GM18870 (cell line): ENCODE results near the gene SORCS2.

ENCODE experiments used
- ATAC-seq: cut with Tn5 transposase; IDR thresholded peaks from one replicate; pipeline ENCODE4 v1.9.1; 2021; ENCODE audit warnings: moderate library complexity; ENCODE audit not compliant: unreplicated experiment

Gene SORCS2

DNA sequence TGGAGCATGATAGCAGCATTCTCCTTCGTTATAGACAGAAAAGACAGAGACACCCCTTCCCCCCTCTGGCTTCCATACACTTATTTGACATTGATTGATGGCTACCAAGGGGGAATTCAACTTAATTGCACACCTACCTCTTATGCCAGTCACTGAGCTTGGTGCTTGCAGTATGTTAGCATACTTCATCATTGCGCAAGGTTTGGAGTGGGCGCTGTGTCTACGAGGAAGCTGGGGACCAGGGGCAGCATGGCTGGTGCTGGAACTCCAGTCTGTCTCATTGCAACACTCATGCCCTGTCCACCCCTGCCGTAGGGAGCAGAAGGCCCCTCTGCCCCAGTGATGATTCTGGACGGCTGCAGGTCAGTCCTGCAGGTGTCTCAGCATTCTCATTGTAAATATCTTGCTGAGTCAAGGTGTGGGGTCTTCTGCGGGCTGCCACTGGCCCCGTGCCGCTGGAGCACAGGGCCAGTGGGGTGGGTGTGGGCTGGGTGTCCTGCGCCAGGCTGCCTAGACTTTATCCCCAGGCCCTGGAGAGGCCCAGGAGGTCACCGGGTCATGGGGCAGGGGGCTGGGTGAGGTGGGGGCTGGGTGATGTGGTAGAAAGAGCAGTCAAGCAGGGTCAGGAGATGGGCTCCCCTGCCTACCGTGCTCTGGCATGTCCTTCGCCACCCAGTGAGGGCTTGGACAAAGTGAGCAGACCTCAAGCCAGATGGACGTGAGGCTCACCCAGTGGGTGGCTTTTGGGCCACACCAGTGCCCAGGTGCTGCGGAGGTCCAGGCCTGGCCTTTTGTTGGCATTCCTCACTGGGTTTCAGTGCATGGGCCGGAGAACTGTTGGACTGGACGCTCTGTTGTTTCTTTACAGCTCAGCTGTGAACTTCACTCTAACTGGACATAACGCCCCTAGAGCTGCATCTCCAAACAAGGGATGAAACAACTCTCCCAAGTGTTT, 156.9 kb downstream of the SORCS2 start:
- no peak for ATAC-seq

DNA sequence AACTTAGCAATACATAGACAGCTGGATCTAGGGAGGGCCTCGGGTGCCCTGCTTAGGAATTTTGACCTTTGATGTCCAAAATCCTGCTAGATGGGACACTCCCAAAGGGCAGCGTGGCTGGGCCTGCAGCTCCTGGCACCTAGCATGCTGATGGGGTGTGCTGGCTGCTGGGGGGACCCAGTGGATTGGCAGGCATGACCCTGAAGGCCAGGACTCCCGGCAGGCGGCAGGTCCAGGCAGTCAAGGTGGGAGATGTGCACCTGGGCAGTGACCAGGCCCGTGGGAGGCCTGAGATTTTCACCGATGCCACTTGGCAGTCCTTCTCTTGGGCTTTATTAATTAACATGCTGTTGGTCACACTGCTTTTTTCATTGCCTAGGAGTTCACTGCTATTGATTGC, 158.1 kb downstream of the SORCS2 start:
- ATAC-seq = no peak

DNA sequence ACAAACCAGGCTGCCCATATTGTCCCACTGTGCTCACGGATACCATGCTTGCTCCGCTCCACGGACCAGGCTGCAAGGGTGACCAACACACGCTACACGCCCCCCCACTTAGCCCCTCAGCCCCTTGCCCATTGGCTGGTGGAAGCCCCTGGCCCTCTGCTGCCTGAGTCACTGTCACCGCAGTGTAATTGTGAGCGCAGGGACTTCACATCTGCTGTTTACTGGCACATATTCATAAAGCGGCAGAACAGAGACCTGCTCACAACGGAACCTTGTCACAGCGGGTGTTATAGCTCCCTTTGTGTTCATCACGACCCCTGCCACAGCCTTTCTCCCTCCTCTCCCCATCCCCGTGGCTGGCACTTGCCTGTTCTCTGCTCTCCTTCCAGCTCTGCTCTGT, 158.7 kb downstream of the SORCS2 start:
- no peak for ATAC-seq

DNA sequence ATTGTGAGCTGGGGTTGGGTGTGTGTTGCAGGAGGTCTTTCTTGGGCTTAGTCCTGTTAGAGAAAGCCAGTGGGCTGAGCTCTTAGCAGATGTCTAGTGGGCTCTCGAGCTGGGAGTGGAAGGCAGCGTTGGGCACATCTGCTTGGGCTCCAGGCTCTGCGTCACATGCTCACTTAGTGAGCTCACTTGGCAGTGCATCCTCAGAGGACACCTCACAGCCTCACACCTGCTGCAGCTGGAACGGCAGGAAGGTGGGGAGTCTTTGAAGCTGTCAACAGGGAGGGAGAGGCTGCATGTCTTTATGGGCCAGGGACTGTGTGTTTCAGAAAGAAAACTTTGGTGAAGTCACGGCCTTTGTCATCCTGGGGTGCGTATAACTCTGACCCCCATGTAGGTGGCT, 160.1 kb downstream of the SORCS2 start:
- ATAC-seq = no peak

DNA sequence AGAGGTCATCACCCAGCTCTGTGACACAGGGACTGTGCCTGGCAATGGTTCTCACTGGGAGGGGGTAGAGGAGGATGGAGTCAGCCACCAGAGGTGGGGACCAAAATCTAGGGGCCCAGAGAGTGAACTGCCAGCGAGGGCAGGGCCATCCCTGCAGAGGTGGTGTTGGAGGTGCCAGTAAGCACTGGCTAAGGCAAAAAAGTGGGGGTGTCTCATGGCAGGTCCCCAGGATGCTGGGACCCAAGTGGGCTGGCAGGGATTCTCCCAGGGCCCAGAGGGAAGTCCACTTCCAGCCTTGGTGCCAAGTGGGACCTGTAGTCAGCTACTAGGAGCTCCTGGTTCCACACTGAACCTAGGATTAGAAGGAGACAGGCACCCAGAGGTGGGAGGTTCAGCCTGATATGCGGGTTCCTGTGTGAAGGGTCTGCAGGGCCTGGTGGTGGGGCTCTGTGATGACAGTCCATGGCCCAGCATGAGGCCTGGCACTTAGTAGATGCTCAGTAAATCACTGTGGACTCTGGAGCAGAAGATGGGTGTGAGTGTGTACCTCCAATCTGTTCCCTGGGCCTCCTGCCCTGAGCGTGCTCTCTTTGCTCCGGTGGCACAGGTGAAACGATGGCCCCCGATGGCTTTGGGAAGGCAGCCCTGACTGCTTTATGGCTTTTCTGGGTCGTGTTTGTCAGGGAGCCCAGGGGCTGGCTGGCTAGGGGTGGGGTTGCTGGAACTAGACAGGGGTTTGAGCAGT, 160.9 kb downstream of the SORCS2 start:
- no peak for ATAC-seq

DNA sequence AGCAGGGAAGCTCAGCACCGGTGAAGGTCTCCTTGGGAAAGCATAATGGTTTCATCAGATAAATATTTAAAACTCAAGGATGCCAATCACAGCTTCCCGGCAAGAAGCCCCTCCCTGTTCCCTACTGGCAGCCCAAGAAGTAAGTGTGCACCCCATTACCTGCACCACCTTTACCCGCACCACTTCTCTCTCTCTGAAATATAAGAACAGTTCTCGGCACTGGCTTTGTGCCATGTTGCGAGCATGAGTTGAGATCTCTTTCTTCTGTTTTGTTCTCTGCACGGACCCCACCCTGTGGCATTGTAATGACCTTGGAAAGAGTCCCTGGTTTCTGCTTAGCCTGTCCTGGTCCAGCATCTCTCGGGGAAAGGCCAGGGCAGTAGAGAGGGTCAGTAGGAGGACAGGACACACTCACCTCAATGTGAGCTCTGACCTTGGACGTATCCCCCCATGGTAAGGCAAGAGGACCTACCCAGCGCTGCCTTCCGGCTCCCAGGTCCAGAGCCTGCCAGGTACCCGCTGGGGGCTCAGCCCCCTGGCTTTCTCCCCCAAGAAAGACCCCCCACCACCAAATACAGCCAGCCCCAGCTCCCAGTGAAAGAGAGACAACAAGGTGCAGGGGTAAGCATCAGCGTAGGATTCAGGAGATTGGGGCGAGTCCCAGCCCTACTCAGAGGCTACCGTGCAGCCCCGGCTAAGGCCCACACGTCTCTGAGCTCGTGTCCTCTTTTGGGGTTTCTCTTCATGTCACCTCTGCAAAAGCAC, 161.7 kb downstream of the SORCS2 start:
- ATAC-seq = no peak

DNA sequence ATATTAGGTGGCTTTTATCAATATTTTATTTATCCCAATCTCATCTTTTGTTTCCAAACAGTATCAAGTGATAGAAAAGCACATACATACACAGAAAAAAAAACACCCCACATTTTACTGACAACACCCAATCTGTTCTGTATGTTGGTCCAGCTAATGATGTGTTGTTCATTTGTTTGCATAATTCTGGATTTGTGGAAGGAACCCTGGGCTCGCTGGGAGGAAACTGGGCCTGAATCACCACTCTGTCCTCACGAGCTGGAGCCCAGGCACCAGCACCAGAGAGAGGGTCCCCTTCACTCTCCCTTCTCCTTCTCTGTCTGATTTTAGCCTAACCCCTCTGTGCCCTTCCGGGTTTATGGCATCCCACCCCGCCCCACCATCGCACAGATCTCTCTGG, 162.6 kb downstream of the SORCS2 start:
- ATAC-seq = no peak

DNA sequence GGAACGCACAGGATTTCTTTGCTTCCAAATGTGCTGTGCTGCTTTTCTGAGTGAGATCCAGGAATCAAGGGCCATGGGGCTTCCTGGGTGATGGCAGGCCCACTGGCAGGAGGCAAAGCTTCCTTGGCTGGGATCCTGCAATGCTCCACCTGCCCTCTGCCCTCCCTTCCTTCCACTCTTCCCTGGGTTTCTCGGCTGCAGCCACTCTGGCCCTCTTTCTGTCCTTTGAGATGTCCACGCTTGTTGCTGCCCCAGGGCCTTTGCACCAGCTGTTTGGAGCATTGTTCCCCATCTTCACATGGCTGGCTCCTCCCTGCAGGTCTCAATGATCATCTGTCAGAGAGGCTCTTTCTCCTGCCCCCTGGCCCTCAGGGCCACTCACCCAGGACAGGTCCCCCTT, 163.5 kb downstream of the SORCS2 start:
- no peak for ATAC-seq

DNA sequence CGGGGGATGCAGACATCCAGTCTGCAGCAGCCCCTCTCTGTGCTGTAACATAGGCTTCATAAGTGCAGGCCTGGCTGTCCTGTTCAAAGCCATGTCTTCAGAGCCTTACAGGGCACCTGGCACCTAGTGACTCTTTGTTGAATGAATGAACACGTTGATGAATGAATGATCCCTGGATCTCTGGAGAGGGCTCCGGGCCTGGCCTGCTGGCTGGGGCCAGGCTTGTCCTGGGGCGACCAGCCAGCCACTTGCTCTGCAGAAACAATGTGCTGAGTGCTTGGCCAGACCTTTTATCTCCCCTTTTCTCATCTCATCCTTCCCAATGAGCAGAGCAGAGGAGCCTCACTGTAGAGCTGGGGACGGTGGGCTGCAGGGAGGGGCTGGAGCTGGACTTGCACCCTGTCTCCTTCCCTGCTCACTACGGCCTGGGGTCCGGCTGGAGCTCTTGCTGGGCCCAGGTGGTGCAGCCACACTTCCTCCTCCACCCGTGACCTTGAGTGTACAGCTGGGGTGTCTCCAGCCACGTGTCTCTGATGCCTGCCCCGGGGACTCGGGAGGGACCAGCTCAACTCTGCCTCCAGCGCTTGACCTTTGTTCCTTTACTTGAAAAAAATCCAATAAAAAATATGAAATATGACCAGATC, 164.5 kb downstream of the SORCS2 start:
- no peak for ATAC-seq

DNA sequence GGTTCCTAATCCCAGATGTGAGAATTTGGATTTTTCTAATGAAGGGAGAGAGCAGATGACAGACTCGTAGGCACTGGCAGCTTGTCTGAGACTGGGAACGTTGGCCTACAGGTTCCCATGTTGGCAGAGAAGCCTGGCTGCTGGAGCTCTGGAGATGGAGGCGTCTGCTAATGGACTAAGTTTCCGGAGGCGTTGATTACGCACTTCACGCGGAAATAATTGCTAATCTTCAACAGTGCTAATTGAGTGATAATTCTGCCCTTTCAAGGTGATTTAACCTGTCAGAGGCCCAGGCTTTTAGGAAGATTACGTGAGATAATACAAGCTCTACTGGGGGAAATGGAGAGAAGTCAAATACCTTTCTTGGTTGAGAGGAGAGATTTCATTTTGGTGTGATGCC, 165.0 kb downstream of the SORCS2 start:
- ATAC-seq = no peak

DNA sequence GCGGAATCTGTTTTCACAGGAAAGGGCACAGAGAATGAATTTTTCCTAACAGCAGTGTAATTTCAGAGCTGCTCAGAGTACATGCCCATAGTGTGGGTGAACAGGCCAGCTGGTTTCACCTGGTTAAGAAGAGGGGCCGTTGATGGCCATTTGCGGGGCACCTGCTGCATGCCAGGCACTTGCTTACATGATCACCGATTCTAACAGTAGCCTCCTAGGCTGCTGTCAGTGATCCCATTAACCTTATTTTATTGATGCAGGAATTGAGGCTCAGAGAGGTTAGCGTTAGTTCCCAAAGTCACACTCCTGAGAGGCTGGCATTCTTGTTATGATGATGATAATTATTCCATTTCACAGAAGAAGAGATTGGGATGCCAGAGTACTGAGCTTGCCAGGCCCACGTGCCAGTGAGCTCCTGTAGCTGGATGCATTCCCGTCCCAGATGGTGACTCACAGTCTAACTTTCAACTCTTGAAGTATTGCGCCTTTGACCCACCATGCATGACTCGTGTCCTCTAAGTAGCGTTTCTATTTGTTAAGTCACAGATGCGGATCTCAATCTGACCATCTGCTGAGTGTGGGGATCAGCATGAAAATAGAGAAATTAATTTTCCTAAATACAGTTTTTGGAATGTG, 165.9 kb downstream of the SORCS2 start:
- ATAC-seq = no peak

DNA sequence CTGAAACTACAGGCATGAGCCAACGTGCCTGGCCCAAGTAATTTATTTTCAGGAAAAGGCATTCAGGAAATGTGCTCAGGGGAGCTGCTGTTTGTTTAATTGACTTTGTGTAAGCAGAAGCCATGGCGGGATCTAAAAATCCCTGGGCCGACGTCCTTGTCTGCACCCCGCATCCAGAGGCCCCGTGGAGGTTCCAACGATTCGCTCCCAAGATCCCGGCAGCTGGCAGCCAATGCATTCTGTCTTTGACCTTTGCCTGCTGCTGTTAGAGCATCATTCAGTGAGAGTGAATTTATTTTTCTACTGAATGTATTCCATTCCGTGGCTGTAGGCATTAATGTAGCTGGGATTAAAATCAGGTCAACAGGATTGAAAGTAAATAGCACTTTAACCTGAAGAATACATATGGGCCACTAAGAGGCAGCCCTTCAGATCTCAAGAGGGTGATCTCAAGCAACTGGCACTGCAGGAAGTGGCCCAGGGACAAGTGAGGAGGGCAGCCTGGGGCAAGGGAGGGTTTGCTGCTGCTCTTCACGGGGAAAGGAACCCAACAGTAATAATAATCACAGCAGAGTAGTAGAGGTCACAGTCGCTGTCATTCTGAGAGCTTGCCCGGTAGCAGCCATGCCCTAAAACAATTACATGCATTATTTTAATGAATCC, 167.2 kb downstream of the SORCS2 start:
- no peak for ATAC-seq

DNA sequence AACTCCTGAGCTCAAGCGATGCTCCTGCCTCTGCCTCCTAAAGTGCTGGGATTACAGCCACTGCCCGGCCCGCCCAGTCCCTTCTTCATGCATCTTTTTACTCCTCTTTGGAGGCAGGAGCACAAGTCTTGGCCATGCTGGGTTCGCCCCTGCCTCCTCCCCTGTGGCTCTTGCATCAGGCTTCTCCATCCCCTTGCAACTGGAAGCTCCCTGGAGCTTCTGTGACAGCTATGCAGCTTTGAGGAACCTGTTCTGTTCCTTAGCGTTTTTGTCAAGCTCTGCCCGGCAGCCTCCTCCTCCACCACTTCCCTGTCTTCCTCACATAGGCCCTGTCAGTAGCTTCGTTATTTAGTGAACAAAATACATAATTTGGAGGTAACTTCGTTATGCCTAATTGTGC, 168.5 kb downstream of the SORCS2 start:
- no peak for ATAC-seq

DNA sequence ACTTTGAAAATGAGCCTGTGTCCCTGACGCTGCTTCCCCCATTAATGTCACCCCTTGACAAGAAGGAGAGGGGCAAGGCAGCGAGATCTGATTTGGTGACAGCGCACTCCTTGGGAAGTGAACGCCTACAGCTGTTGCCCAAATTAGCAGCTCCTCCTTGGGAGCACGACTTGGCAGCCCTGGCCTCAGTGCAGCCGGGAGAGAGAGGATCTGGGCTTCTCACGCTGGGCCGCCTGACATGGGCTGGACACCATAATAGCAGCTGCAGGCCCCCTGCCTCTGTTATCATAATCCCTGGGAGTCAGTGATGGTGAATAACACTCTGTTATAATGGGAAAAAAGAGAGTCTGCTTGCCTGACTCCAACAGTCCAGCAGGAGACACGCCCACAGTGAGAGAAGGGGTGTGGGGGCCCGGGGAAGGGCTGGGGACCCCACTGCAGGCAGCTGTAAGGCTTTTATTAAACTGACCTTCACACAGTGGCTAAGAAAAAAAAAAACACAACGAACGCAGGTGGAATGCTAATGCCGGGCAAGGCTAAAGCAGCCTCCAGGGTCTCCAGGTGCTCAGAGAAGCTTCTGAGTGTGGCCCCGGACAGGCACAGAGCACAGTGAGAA, 169.1 kb downstream of the SORCS2 start:
- ATAC-seq = no peak

DNA sequence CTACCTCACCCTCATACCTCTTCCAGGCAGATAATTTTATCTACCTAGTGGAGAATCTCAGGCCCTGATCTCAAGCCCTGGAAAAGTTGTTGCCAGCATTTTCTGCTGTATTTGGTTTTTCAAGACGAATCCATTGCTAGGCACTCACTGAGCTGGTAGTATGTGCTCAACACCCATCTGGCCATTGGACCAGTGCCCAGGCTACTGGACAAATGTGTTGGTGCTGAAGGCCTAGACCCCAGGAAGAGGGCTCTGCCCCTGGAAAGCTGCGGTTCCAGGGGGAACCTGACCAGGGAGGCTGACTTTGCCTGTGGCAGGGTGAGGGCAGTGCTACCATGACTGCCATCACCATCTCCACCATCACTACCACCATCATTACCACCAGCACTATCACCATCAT, 170.0 kb downstream of the SORCS2 start:
- ATAC-seq = no peak

DNA sequence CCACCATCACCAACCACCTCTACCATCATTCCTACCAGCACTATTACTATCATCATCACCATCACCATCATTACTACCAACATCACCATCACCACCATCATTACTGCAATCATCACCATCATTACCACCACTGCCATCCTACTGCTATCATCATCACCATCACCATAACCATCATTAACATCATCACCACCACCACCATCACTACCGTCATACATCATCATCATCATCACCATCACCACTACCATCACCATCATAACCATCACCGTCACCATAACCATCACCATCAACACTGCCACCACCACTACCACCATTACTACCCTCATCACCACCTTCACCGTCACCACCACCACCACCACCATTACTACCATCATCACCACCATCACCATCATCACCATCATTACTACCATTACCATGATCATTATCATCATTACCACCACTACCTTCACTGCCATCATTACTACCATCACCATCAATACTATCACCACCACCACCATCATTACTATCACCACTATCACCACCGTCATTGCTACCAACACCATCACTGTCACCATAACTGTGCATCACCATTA, 170.6 kb downstream of the SORCS2 start:
- no peak for ATAC-seq

DNA sequence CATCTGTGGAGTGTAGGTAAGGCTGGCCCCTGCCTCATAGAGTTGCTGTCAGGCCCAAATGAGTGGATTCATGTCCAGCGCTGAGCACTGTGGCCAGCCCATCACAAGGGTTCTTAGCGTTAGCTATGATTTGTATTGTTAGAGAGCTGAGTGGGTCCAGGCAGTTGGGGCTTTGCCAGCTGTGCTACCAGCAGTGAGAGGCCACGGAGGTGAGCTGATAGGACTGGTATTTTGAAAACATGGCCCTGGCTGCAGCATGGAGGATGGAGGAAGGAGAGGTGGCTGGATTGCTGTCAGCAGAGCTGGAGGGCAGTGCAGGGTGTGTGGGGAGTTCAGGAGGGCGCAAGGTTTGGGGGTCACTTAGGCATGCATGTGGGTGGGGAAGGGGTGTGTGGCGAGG, 172.6 kb downstream of the SORCS2 start:
- no peak for ATAC-seq

DNA sequence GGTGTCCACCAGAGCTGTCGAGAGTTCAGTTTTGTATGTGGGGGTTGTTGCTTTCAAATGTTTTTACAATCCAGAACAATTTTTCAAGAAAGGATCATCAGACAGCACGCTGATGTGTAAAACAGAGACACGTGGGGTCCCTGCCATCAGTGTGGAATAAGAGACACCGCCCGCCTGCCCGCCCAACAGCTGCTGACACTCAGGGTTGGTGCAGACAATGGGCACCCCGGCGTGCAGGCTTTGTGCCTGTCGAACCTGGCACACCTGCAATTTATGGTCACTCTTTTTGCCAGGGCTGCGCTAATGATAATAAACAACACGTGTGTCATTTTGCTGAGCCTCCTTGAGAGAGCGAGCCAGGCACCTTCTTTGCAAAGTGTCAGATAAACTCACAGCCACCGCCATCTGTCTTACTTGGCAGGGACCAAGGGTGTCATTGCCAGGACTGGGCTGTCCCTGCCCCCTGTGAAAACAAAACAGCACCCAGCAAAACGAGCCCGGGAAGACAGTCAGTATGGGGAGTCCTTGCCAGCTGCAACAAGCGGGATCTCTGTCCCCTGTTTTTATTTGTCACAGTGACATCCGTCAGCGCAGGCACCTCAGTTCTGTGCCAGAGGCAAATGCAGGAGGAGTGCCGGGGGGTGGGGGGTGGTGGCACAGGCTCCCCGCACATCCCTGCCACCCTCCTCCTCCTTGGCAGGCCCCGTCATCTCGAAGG, 173.3 kb downstream of the SORCS2 start:
- ATAC-seq = no peak
